Stimulated activated CD4-positive, alpha-beta T cell treated with anti-CD3 and anti-CD28 coated beads, Interleukin-4, amount 100 ng/mL, for 1 hour (primary cell): Measurements from ENCODE around the gene RPEL1.

Source experiments
- DNase-seq: peaks from one replicate; pipeline ENCODE4 v3.0.0-alpha.2; 2020

Gene RPEL1

GRCh38 chr10:103281753-103282152 lies 36.1 kb downstream of the RPEL1 start:
- DNase-seq: no peak

DNA sequence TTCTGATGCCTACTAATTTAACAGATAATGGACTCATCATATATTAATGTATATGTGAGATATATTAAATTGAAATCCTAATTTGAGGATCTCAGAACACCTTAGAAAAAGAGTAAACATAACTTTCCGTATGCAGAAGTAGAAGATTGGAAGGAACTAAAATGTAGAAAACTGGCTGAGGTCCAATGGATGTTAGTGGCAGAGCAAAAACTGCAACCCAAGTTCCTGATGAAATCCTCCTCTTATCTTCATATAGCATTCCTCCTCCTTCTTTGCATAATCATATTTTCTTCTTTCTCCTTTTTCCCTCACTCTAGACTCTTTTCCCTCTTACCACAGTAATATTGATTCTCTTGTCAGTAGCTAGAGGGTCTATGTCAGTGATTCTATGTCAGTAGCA lies 37.3 kb downstream of the RPEL1 start:
- DNase-seq: no peak

DNA sequence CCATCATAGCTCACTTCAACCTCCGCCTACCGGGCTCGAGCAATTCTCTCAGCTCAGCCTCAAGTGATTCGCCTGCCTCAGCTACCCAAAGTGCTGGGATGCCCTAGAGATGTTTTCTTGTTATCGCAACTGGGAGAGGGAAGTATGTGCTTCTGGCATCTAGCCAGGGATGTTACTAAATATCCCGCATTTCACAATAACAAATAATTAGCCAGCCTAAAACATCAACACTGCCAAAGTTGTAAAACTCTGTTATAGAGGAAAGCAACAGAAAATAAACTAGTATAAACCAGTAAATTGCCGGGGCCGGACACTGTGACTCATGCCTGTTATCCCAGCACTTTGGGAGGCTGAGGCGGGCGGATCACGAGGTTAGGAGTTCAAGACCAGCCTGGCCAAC lies 38.5 kb downstream of the RPEL1 start:
- no peak for DNase-seq

DNA sequence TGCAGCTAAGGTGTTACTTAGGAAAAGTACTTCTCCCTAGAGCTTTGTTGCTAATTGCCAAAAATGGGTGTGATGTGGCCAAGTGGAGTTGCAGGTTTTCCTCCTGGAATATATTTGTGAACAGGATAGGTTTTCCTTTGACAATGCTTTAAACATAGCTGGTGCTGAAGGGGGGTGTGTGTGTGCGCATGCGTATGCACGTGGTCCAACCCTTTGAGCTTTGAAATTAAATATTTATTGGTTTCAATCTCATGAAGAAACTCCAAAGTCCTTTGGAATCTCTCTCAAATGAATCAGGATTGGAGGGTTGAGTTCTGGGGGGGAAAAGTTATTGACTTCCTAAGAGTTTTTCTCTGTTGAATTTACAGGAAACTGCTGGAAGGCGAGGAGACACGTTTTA lies 42.3 kb downstream of the RPEL1 start:
- no peak for DNase-seq

- DNase-seq: no peak
Observed at GRCh38 chr10:103291588-103291987, 45.9 kb downstream of the RPEL1 start.

- no peak for DNase-seq
Observed at GRCh38 chr10:103295374-103296015, 49.8 kb downstream of the RPEL1 start.
